GM12801 (cell line): Measurements from ENCODE around the gene MRM3.

ENCODE experiments used
- CTCF ChIP-seq: IDR thresholded peaks from one replicate; pipeline ENCODE4 v1.5.1; 2011; ENCODE audit warnings: control low read depth; ENCODE audit not compliant: insufficient read length; ENCODE audit errors: extremely low read depth

The MRM3 gene

GRCh38 chr17:799261-799660 lies 17.1 kb downstream of the MRM3 start:
- no peak for TF ChIP-seq CTCF

GRCh38 chr17:800446-801242 lies 18.5 kb downstream of the MRM3 start:
- no peak for TF ChIP-seq CTCF

GRCh38 chr17:801660-802059 lies 19.5 kb downstream of the MRM3 start:
- no peak for TF ChIP-seq CTCF

- no peak for TF ChIP-seq CTCF
These were observed 20.3 kb downstream of the MRM3 start for GRCh38 chr17:802481-802880.

GRCh38 chr17:802901-803881 lies 21.0 kb downstream of the MRM3 start:
- TF ChIP-seq CTCF, result no peak

GRCh38 chr17:804541-805435 lies 22.6 kb downstream of the MRM3 start:
- TF ChIP-seq CTCF, result no peak
